C4-2B (cell line): Measurements from ENCODE around the gene PLPPR2.
A peak's percentile ranks its signal among the peaks of the same experiment; 100 is the strongest.

Experiments used
- H3K27ac ChIP-seq: fragments of 450-650 bp; 2 replicates; pipeline ENCODE4 v1.5.1; 2017
- CTCF ChIP-seq: fragments of 450-650 bp; conservative IDR thresholded peaks from 2 replicates; pipeline ENCODE4 v1.5.1; 2017; ENCODE audit warnings: mild to moderate bottlenecking
- ZFX ChIP-seq: fragments of 450-650 bp; IDR thresholded peaks from 2 replicates; pipeline ENCODE4 v1.6.1; 2017

PLPPR2 gene

GRCh38 chr19:11335449-11336146 is 19.6 kb upstream of the PLPPR2 start:
- no peak for TF ChIP-seq ZFX
- H3K27ac ChIP-seq = no peak overlapping the region

DNA sequence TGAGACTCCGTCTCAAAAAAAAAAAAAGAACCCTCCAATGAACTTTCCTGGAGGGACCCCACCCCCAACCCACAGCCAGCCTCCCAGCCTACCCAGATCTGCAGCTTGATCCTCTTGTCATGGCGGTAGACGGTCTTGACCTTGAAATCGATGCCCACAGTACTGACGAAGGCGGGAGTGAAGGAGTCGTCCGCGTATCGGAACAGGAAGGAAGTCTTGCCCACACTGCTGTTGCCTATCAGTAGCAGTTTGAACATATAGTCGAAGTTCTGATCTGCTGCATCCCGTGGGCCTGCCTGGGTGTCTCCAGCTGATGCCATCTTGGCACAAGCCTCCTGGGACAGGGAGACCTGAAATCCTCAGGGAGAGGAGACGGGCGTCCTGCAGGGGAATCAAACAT is 18.2 kb upstream of the PLPPR2 start:
- TF ChIP-seq CTCF (no peak), ZFX (no peak)
- H3K27ac ChIP-seq = no peak overlapping the region

DNA sequence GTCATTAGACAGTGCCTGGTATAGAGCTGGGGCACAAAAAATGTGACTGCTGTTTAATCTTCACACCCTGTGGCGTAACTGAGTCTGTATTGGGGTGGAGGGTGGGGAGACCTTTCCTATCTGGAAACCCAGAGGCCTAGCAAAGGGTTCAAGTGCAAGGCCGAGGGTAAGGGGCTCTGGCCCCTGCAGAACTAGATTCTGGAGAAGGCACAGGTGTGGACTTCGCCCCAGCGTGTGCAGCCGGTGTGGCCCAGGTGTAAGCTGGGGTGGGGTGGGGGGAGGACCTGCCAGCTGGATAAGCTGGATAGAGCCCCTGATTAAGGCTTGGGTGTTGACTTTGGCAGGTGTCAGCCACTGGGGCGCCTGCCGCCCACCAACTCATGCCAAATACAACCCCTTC is 17.1 kb upstream of the PLPPR2 start:
- peak overlapping the region; percentile 99 for H3K27ac ChIP-seq
- no peak for TF ChIP-seq CTCF
- TF ChIP-seq ZFX = no peak

- peak overlapping the region; percentile 99 for H3K27ac ChIP-seq
- no peak for TF ChIP-seq CTCF
- peak; percentile 59; the same call in 1 of the 2 replicates for TF ChIP-seq ZFX
Measured at GRCh38 chr19:11338569-11339253, 16.5 kb upstream of the PLPPR2 start.

DNA sequence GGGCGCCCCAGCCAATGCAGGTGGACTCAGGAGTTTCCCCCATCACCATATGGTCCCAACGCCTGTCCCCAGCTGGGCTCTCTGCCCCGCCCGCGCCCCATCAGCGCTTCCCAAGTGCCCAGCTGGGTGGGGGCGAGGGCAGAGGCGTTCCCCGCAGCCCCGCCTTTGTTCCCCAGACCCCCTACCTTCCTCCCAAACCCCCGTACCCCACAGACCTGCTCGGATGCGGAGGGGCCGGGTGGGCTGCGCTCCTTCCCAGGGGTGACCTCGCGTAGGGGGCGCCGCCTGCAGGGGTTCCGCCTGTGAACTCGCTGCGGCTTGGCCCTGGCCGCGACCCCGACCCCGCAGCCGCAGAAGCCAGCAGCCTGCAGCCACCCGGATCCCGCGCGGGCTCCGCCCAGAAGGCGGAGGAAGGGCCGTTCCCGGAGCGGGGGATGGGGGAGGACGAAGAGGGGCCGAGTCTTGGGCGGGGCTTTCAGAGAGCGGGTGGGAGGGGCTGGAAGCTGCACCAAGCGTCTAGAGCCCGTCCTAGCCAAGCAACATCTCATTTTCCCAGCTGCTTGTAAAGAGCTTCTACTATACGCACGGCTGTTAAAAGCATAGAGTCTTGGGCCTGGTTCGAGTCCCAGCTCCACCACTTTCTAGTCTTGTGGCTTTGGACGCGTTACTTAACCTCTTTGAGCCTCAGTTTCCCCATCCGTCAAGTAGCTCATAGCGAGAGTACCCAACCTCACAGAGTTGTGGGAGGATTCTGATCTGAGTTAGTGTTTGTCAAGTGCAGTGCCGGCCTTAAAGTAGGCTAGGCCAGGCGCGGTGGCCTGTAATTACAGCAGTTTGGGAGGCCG is 15.8 kb upstream of the PLPPR2 start, which contains the start of gene RAB3D:
Gene RAB3D (minus strand): TSS at position 404 of the 845 bp plus-strand sequence. CDS start 2,258 bp downstream, outside the sequence.
- TF ChIP-seq ZFX (no peak; the same call in 1 of the 2 replicates), CTCF (no peak)
- H3K27ac ChIP-seq = peak within 1 kb of the TSS; percentile 99

DNA sequence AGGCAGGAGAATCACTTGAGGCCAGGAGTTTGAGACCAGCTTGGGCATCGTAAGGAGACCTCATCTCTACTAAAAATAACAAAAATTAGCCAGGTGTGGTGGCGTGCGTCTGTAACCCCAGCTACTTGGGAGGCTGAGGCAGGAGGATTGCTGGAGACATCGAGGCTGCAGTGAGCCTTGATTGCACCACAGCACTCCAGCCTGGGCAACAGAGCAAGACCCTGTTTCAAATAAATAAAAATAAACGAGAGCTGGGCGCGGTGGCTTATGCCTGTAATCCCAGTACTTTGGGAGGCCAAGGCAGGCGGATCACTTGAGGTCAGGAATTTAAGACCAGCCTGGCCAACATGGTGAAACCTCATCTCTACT is 15.1 kb upstream of the PLPPR2 start:
- peak overlapping the region; percentile 99 for H3K27ac ChIP-seq

GRCh38 chr19:11342429-11342828 is 12.8 kb upstream of the PLPPR2 start:
- peak overlapping the region; percentile 91 for H3K27ac ChIP-seq
- TF ChIP-seq CTCF (no peak), ZFX (no peak)
